Left lung (tissue), 10 donors: ENCODE measurements around the gene SCAI. TPM values are rescaled to one million over a fixed set of nuclear protein-coding genes. Genes with fewer than 3 reads are reported as not detected.

Experiments used
- ATAC-seq: fragments of 200-7000 bp; cut with Tn5 transposase; one replicate; pipeline ENCODE4 v1.9.1; 2020; ENCODE audit warnings: moderate library complexity
- DNase-seq, 4 donors: peaks; one replicate each; pipeline ENCODE4 v3.0.0-alpha.2; 2013 to 2020
- H3K27ac ChIP-seq, 2 donors: fragments of 200-600 bp; sonication (generic) in 1 of 2; one replicate each; pipeline versions ENCODE4 v1.5.0 to v1.8.0; 2020 to 2021
- H3K27me3 ChIP-seq, 2 donors: fragments of 200-600 bp; sonication (generic) in 1 of 2; one replicate each; pipeline versions ENCODE4 v1.5.0 to v1.8.0; 2020 to 2021
- H3K36me3 ChIP-seq, 2 donors: fragments of 200-600 bp; sonication (generic) in 1 of 2; one replicate each; pipeline versions ENCODE4 v1.5.0 to v1.8.0; 2020 to 2021
- H3K4me1 ChIP-seq, 2 donors: fragments of 200-600 bp; one replicate each; pipeline ENCODE4 v1.8.0; 2021
- H3K4me3 ChIP-seq, 2 donors: fragments of 200-600 bp; sonication (generic) in 1 of 2; one replicate each; pipeline versions ENCODE4 v1.5.0 to v1.8.0; 2020 to 2021; ENCODE audit warnings: mild to moderate bottlenecking in 1 of 2
- H3K9me3 ChIP-seq, 2 donors: fragments of 200-600 bp; sonication (generic) in 1 of 2; one replicate each; pipeline versions ENCODE4 v1.5.0 to v1.8.0; 2020 to 2021
- intact Hi-C, 2 donors: fragments of 100-400 bp; cut with DNase I; formaldehyde crosslinking; loops; one replicate each; pipeline versions ENCODE4 v1.11.2 to v1.14.2; 2022
- polyA plus RNA-seq, 6 donors: library from polyadenylated mRNA; unstranded; fragments of 120-200 nt; gene quantifications; one replicate each; pipeline ENCODE4 v1.2.1, GENCODE V29; 2013; ENCODE audit not compliant: insufficient read length in 6 of 6
- total RNA-seq, 2 donors: library from RNA; stranded (reverse); fragmentation: NEBNext Ultra II Directional; extraction: Animal tissue kit (Norgen Biotek cat#: 25700); gene quantifications; one replicate each; pipeline ENCODE4 v1.2.1, GENCODE V29; 2021
- TF ChIP-seq, protein P1 (sequence below), 2 donors: fragments of 200-600 bp; sonication (generic) in 1 of 2; IDR thresholded peaks; one replicate each; pipeline versions ENCODE4 v1.5.0 to v1.8.0; 2021; ENCODE audit warnings: antibody characterized with exemption in 2 of 2
- donor health status: DM: no; HTN: yes; CAD: no.
- donor health status: DM: no; HTN: no; CAD: no.

SCAI gene
- total and polyA plus RNA-seq, 8 donors = 12.7 to 22.7 (median 15.7) TPM

DNA sequence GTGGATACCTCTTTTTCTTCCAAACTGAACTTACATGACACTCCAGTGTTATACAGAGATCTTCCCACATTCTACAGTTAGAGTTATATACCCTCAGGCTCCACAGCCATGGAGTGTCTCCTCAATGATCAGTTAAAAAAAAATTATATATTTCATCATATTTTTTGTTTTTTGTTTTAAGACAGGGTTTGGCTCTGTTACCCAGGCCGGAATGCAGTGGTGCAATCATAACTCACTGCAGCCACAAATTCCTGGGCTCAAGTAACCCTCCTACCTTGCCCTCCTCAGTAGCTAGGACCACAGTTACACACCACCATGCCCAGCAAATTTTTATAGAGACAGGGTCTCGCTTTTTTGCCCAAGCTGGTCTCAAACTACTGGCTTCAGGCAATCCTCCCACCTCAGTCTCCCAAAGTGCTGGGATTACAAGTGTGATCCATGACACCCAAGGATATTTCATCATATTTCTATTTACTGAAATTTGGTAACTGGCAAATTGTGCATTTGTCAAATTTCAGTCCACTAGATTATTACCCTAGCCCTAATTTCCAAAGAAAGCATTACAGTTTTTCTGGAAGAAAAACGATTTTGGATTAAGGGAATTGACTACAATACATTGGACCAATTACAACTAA, 18.1 kb upstream of the SCAI start:
- peaks cover 0 to 11% of the 10 kb centered on the region in 2 donors for H3K4me1 ChIP-seq
- intact Hi-C loops = no loop called here

DNA sequence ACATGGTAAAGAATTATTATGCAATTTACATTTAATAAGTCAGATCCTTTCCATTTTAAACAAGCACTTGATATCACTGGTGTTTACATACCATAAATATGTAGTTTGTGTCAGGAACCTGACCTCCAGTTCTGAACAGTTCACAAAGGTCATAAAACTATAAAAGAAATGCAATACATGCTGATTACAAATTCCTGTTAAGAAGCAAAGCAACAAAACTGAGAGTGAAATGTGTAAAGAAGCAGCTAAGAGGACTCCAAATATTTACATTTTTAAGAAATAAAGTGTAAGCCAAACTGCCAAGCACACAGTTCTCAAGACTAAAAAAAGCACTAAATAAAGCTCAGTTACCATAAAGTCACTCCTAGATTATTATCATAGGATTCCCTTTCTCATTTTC, 17.4 kb upstream of the SCAI start:
- Histone ChIP-seq H3K27me3 (no peaks in the 10 kb centered on the region), H3K4me3 (no peak overlapping the region), H3K27ac (no peak overlapping the region), H3K9me3 (no peaks in the 10 kb centered on the region), H3K4me1 (peaks cover 0 to 11% of the 10 kb centered on the region in 2 donors), H3K36me3 (peaks cover 0 to 25% of the 10 kb centered on the region in 2 donors)
- TF ChIP-seq, protein P1, sequence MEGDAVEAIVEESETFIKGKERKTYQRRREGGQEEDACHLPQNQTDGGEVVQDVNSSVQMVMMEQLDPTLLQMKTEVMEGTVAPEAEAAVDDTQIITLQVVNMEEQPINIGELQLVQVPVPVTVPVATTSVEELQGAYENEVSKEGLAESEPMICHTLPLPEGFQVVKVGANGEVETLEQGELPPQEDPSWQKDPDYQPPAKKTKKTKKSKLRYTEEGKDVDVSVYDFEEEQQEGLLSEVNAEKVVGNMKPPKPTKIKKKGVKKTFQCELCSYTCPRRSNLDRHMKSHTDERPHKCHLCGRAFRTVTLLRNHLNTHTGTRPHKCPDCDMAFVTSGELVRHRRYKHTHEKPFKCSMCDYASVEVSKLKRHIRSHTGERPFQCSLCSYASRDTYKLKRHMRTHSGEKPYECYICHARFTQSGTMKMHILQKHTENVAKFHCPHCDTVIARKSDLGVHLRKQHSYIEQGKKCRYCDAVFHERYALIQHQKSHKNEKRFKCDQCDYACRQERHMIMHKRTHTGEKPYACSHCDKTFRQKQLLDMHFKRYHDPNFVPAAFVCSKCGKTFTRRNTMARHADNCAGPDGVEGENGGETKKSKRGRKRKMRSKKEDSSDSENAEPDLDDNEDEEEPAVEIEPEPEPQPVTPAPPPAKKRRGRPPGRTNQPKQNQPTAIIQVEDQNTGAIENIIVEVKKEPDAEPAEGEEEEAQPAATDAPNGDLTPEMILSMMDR (IDR thresholded peaks at IDR 0.05) = no peak
- intact Hi-C loops = no loop called here
- DNase-seq (no peak), ATAC-seq (peak; percentile 75)

More for the DNA sequence above, 18.1 kb upstream of the SCAI start:
- peaks cover 0 to 19% of the 10 kb centered on the region in 2 donors for H3K36me3 ChIP-seq
- H3K27ac ChIP-seq = peak overlapping the region in 1 of 2 donors; percentile 58
- H3K9me3 ChIP-seq = no peaks in the 10 kb centered on the region
- H3K27me3 ChIP-seq = no peaks in the 10 kb centered on the region
- DNase-seq (no peak), ATAC-seq (peak; percentile 82)
- TF ChIP-seq, protein P1 (IDR thresholded peaks at IDR 0.05) = no peak
- H3K4me3 ChIP-seq = no peak overlapping the region

DNA sequence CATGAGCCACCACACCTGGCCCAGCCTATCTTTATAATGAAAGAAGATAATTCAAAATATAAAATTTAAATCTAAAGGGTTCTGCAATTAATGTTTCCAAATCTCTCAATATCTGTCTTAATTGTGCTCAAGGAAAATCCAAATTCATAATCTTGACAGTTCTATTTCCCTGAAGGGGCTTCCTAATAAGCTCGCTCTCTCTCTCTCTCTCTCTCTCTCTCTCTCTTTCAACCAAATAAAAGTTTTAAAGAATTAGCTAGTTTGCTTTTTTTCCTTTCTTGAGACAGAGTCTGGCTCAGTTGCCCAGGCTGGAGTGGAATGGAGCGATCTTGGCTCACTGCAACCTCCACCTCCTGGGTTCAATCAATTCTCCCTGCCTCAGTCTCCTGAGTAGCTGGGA, 13.2 kb upstream of the SCAI start:
- Histone ChIP-seq H3K36me3 (peaks cover 3 to 60% of the 10 kb centered on the region in 2 donors), H3K9me3 (no peaks in the 10 kb centered on the region)
- intact Hi-C loops = loop anchor here in 1 of 2 donors (10.0 kb wide), 1 partner anchor 212 kb away; the partner anchor contains the start of gene GOLGA1

DNA sequence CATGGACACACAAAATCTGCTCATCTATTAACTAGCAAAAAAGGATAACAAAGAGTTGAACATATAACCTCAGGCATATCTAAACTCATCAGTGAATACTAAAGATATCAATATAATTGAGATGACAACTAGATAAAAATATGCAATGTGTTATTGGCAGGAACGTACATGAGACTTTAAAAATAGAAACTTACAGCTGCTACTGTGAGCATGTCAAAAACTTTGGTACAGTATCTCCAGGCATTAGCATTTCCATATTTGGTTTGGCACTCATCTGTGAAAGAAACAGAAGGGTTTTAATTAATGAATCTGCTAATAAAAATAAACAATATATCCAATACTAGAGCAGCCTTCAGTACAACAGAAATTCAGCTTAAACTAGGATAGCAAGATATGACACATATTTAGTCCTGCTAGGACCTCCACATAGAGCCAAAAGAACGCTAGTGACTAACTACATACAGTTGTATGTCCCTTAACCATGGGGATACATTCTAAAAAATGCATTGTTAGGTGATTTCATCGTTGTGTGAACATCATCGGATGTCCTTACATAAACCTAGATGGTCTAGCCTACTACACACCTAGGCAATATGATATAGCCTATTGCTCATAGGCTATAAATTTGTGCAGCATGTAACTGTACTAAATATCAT, 10.5 kb upstream of the SCAI start:
- DNase-seq (no peak), ATAC-seq (no peak)
- Histone ChIP-seq H3K36me3 (peaks cover 3 to 82% of the 10 kb centered on the region in 2 donors), H3K4me3 (no peak overlapping the region), H3K9me3 (no peaks in the 10 kb centered on the region), H3K27ac (no peak overlapping the region), H3K4me1 (no peaks in the 10 kb centered on the region), H3K27me3 (no peaks in the 10 kb centered on the region)
- TF ChIP-seq, protein P1 (IDR thresholded peaks at IDR 0.05) = no peak
- intact Hi-C loops = loop anchor here in 1 of 2 donors (10.0 kb wide), 1 partner anchor 209 kb away; the partner anchor contains the start of gene GOLGA1

More for the DNA sequence above, 13.2 kb upstream of the SCAI start:
- Histone ChIP-seq H3K27me3 (no peaks in the 10 kb centered on the region), H3K27ac (no peak overlapping the region), H3K4me3 (no peak overlapping the region), H3K4me1 (peaks cover 0 to 11% of the 10 kb centered on the region in 2 donors)
- no peak for DNase-seq
- no peak for ATAC-seq
- TF ChIP-seq, protein P1 (IDR thresholded peaks at IDR 0.05) = no peak

DNA sequence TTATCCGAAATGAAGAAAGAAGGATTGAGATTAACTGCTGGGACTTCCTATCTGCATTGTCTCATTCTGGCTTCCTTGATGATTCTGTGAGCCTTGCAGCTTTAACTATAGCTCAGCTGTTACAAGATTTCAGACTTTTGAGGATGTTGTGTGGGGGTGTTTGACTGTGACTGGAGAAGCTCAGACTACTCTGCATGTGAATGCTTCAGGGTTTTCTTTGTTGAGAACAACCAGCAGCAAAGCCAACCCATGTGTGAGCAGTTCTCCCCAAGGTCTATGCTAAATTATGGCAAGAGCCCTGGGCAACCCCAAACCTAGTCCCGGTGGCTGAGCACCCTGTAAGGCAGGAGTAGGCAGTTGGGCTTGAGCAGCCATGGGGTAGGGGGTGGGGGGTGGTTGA, 8.4 kb upstream of the SCAI start:
- Histone ChIP-seq H3K4me3 (no peak overlapping the region), H3K27me3 (no peaks in the 10 kb centered on the region), H3K36me3 (peaks cover 3 to 72% of the 10 kb centered on the region in 2 donors), H3K27ac (no peak overlapping the region), H3K4me1 (peaks cover 4 to 12% of the 10 kb centered on the region in 2 donors), H3K9me3 (no peaks in the 10 kb centered on the region)
- TF ChIP-seq, protein P1 (IDR thresholded peaks at IDR 0.05) = no peak
- ATAC-seq (no peak), DNase-seq (no peak)
- intact Hi-C loops = loop anchor here in 1 of 2 donors (10.0 kb wide), 1 partner anchor 207 kb away; the partner anchor contains the start of gene GOLGA1
